Measurements from ENCODE around the gene SPPL2B. TPM values are rescaled to one million over a fixed set of nuclear protein-coding genes. Genes with fewer than 3 reads are reported as not detected.

The SPPL2B gene, protein sequence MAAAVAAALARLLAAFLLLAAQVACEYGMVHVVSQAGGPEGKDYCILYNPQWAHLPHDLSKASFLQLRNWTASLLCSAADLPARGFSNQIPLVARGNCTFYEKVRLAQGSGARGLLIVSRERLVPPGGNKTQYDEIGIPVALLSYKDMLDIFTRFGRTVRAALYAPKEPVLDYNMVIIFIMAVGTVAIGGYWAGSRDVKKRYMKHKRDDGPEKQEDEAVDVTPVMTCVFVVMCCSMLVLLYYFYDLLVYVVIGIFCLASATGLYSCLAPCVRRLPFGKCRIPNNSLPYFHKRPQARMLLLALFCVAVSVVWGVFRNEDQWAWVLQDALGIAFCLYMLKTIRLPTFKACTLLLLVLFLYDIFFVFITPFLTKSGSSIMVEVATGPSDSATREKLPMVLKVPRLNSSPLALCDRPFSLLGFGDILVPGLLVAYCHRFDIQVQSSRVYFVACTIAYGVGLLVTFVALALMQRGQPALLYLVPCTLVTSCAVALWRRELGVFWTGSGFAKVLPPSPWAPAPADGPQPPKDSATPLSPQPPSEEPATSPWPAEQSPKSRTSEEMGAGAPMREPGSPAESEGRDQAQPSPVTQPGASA
- 23.5 and 33.2 TPM in 2 replicates for total RNA-seq

DNA sequence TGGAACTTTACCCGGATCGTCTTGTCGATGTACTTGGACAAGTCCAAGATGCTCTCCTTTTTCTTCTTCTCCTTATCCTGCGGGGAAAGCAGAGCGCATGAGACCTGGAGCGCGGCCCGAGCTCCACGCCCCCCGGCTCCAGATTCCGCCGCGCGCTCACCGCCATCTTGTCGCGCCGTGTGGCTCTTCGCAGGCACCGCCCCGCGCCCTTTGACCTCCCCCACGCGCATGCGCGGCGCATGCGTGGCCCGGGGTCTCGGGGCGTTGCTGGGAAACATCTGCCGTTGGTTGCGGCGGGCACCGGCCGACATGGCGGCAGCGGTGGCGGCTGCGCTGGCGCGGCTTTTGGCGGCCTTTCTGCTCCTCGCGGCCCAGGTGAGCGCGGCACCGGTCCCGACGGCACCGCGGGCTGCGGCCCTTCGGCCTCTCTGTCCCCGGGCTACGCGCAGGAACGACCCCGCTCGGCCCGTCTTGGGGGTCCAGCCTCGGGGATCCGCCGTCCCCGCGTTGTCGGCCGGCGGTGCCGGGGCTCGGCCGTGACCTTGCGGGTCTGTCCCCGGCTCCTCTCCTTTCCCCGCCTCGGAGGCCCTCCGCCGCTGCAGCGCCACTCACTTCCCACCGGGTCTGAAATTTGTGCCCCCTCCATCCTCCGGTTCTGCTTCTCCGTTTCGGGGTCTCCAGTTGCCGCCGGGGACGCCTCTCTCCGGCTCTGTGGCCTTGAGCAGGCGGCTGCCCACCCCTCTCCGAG is at the start of gene SPPL2B, which contains the start of gene LSM7:
Gene SPPL2B, plus strand, starts transcription at position 284 of the 748 bp plus-strand sequence. Its CDS starts 26 bp downstream, at position 310.
Gene LSM7, minus strand, starts transcription at position 186 of the 748 bp plus-strand sequence. Its CDS starts 20 bp downstream, at position 166.

DNA sequence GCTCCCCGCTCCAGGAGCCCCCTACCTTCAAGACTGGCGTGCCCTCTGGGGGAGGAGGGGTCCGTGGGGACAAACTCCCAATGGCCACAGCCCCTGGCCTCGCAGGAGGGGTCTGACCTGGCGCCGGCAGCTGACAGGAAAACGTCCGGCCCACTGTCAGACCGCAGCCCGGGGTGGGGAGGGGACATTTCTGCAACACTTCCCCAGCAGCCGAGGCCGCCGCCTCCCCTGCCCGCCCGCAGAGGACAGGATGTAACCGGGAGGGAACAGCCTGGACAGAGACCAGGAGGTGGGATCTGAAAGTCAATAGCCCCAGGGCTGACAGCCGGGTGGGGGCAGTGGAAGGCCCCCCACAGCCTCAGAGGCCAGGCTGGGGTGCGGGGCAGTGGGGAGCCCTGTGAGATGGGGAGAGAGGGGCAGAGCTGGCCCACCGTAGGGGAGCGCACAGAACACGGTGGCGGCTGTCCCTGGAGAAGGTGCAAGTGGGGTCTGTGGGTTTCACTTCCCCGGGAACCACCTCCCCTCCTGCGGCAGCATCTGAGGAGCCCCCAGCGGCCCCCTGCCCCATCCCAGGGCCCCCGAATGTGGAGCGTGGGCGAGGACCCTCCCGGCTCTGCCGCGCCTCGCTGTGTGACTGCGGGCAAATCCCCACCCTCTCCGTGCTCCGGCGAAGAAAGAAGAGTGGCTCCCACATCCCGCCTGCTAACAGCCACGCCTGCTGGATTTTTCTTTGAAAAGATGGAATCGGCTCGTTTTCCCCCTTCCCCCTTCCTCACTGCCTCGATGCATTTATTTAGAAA is 46.2 kb upstream of the SPPL2B start, which contains the start of gene PEAK3:
Gene PEAK3, minus strand, starts transcription at position 114 of the 800 bp plus-strand sequence. CDS start 1,244 bp downstream, outside the sequence.

DNA sequence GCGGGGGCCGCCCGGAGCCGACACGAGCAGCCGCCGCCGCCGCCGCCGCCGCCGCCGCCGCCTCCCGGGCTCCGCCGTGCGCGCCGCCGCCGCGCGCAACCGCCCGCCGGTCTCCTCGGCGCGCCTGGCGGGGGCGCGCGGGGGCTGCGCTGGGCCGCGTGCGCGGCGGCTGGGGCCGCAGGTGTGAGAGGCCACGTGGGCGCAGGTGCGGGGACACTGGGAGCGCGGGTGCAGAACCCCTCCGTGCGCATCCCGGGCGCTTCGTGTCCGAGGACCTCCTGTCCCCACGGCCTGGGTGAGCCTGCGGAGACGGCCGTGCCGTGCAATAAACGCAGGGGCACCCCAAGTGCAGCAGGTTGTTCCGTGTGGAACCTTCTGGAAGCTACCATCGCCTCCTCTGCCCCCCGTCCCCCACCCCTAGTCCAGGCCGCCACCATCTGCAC is 20.3 kb upstream of the SPPL2B start, which contains the start of gene LINGO3:
Gene LINGO3, minus strand, starts transcription at position 41 of the 443 bp plus-strand sequence. CDS start 16,378 bp downstream, outside the sequence.

DNA sequence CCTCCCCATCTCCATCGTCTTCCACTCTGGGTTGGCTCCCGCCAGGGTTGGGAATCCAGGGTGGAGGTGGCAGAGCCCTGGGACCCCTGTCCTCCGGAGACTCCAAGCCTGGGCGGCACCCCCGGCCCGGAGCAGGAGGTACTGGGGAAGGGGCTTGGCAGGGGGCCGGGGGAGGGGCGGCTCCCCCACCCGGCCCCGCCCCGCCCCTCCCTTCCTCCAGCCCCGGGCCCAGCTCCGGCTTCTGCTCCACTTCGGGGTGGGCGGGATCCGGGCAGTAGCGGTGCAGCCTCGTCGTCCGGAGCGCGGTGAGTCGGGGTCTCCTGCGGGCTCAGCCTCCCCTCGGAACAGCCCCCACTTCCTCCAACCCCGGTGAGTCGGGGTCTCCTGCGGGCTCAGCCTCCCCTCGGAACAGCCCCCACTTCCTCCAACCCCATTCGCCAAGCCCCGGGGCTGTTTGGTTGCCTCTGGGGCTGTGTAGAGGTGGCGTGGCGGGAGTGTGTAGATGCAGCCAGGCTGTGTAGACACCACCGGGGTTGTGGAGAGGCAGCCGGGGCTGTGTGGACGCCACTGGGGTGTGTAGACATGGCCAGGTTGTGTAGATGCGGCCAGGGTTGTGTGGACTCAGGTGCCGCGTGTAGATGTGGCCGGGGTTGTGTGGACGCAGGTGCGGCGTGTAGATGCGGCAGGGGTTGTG is 31.7 kb downstream of the SPPL2B start, which contains the start of gene TMPRSS9:
Gene TMPRSS9, plus strand, starts transcription at position 274 of the 694 bp plus-strand sequence. CDS start 29,521 bp downstream, outside the sequence.

Other genes starting within 250 kb of the SPPL2B start
- gene MOB3A, start 232.4 kb upstream of the SPPL2B start, total RNA-seq: 51.0 and 64.3 TPM in 2 replicates
- gene IZUMO4, start 231.8 kb upstream of the SPPL2B start, total RNA-seq: 0.20 and 0.25 TPM in 2 replicates
- gene AP3D1, start 177.1 kb upstream of the SPPL2B start, total RNA-seq: 113 and 121 TPM in 2 replicates
- gene DOT1L, start 164.8 kb upstream of the SPPL2B start, total RNA-seq: 12.1 and 15.2 TPM in 2 replicates
- 60.6 and 70.9 TPM in 2 replicates for gene PLEKHJ1, start 92.4 kb upstream of the SPPL2B start, total RNA-seq
- 37.7 and 47.2 TPM in 2 replicates for gene SF3A2, start 91.9 kb upstream of the SPPL2B start, total RNA-seq
- gene AMH, start 79.4 kb upstream of the SPPL2B start, total RNA-seq: 0.33 TPM in 1 of 2 replicates, not detected in the other
- not detected in 2 replicates for gene JSRP1, start 72.3 kb upstream of the SPPL2B start, total RNA-seq
- gene PEAK3, start 46.5 kb upstream of the SPPL2B start, total RNA-seq: not detected in 2 replicates
- gene LINGO3, start 20.5 kb upstream of the SPPL2B start, total RNA-seq: not detected in 2 replicates
- gene LSM7, start 98 bp upstream of the SPPL2B start, total RNA-seq: 253 and 374 TPM in 2 replicates
- not detected in 2 replicates for gene TMPRSS9, start 31.6 kb downstream of the SPPL2B start, total RNA-seq
- gene TIMM13, start 98.9 kb downstream of the SPPL2B start, total RNA-seq: 59.9 and 60.8 TPM in 2 replicates
- 174 and 185 TPM in 2 replicates for gene LMNB2, start 128.3 kb downstream of the SPPL2B start, total RNA-seq
- gene GADD45B, start 147.4 kb downstream of the SPPL2B start, total RNA-seq: 81.4 and 87.7 TPM in 2 replicates

Measured in mammary microvascular endothelial cell (primary cell).